ENCODE results near the gene AP1M1.

The AP1M1 gene

DNA sequence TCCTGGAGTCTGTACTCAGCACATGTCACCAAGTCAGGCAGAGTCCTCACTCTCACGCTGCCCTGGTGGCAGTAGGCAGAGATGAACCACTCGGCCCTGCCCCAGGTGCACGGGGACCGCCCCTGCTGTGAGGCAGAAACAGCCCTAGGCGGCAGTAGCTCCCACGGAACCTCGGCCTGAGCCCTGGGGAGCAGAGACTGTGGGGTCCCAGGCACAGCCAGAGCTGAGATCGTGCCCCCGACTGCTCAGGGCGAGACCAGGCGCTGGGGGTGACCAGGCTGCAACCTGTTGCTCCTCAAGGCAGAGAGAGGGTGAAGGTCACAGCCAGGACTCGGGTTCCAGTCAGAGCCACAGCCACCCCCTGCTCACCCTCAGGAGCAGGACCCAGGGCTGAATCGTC, 34.9 kb downstream of the AP1M1 start:
- Histone ChIP-seq H3K36me3 (ENCODE audit: control insufficient read depth, insufficient read depth, low read length) (no peaks in the 10 kb centered on the region), H3K9me3 (ENCODE audit: control insufficient read depth, low read length) (no peaks in the 10 kb centered on the region), H2AFZ (no peak overlapping the region), H3K79me2 (no peaks in the 10 kb centered on the region), H3K9ac (no peak overlapping the region), H3K4me3 (ENCODE audit: low read depth, low read length) (no peak overlapping the region), H3K27ac (no peak overlapping the region), H3K4me1 (no peaks in the 10 kb centered on the region), H3K27me3 (ENCODE audit: control insufficient read depth, insufficient read depth, low read length) (no peaks in the 10 kb centered on the region), H3K4me2 (ENCODE audit: low read length) (no peak overlapping the region)
- TF ChIP-seq, protein P1, sequence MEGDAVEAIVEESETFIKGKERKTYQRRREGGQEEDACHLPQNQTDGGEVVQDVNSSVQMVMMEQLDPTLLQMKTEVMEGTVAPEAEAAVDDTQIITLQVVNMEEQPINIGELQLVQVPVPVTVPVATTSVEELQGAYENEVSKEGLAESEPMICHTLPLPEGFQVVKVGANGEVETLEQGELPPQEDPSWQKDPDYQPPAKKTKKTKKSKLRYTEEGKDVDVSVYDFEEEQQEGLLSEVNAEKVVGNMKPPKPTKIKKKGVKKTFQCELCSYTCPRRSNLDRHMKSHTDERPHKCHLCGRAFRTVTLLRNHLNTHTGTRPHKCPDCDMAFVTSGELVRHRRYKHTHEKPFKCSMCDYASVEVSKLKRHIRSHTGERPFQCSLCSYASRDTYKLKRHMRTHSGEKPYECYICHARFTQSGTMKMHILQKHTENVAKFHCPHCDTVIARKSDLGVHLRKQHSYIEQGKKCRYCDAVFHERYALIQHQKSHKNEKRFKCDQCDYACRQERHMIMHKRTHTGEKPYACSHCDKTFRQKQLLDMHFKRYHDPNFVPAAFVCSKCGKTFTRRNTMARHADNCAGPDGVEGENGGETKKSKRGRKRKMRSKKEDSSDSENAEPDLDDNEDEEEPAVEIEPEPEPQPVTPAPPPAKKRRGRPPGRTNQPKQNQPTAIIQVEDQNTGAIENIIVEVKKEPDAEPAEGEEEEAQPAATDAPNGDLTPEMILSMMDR (IDR thresholded peaks at IDR 0.05), result no peak

DNA sequence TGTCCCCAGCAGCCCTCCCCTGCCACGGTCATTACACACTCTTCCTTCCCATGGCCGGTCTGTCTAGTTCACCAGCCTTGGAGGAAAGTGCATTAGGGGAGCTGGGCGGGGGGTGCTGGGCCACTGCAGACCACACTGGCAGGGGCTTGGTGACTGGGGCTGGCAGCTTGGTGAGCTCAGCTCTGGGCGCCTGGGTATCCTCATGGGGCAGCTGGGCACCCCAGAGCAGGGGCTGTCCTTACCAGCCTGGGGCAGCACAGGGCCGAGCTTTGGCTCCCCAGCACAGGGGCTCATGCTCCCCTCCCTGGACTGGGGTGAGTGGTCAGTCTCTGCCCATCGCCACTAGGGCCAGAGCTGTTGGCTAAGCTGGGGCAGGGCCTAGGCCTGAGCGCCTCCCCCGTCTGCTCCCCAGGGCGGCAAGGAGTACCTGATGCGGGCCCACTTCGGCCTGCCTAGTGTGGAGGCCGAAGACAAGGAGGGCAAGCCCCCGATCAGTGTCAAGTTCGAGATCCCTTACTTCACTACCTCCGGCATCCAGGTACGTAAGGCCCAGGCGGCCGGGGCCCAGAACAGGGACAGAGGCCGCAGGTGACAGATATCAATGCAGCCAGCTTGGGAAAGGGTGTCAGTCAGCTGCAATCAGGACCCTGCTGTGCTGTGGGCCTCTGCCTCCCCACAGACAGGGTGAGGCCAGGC, 35.5 kb downstream of the AP1M1 start:
- Histone ChIP-seq H3K79me2 (no peaks in the 10 kb centered on the region), H3K36me3 (ENCODE audit: control insufficient read depth, insufficient read depth, low read length) (no peaks in the 10 kb centered on the region)

GRCh38 chr19:16233836-16234551, 36.3 kb downstream of the AP1M1 start:
- Histone ChIP-seq H3K9ac (no peak overlapping the region), H3K4me3 (ENCODE audit: low read depth, low read length) (no peak overlapping the region), H2AFZ (no peak overlapping the region), H3K4me2 (ENCODE audit: low read length) (no peak overlapping the region), H3K27me3 (ENCODE audit: control insufficient read depth, insufficient read depth, low read length) (no peaks in the 10 kb centered on the region), H3K9me3 (ENCODE audit: control insufficient read depth, low read length) (no peaks in the 10 kb centered on the region), H3K4me1 (no peaks in the 10 kb centered on the region), H3K36me3 (ENCODE audit: control insufficient read depth, insufficient read depth, low read length) (no peaks in the 10 kb centered on the region), H3K79me2 (no peaks in the 10 kb centered on the region), H3K27ac (no peak overlapping the region)
- TF ChIP-seq, protein P1 (IDR thresholded peaks at IDR 0.05), result no peak

More for the DNA sequence above, 35.5 kb downstream of the AP1M1 start:
- no peaks in the 10 kb centered on the region for H3K9me3 ChIP-seq (ENCODE audit: control insufficient read depth, low read length)
- H2AFZ ChIP-seq, result no peak overlapping the region
- H3K27ac ChIP-seq, result no peak overlapping the region
- H3K4me3 ChIP-seq (ENCODE audit: low read depth, low read length), result no peak overlapping the region
- H3K4me2 ChIP-seq (ENCODE audit: low read length), result no peak overlapping the region
- TF ChIP-seq, protein P1 (IDR thresholded peaks at IDR 0.05), result no peak
- no peak overlapping the region for H3K9ac ChIP-seq
- H3K27me3 ChIP-seq (ENCODE audit: control insufficient read depth, insufficient read depth, low read length), result no peaks in the 10 kb centered on the region
- H3K4me1 ChIP-seq, result no peaks in the 10 kb centered on the region

DNA sequence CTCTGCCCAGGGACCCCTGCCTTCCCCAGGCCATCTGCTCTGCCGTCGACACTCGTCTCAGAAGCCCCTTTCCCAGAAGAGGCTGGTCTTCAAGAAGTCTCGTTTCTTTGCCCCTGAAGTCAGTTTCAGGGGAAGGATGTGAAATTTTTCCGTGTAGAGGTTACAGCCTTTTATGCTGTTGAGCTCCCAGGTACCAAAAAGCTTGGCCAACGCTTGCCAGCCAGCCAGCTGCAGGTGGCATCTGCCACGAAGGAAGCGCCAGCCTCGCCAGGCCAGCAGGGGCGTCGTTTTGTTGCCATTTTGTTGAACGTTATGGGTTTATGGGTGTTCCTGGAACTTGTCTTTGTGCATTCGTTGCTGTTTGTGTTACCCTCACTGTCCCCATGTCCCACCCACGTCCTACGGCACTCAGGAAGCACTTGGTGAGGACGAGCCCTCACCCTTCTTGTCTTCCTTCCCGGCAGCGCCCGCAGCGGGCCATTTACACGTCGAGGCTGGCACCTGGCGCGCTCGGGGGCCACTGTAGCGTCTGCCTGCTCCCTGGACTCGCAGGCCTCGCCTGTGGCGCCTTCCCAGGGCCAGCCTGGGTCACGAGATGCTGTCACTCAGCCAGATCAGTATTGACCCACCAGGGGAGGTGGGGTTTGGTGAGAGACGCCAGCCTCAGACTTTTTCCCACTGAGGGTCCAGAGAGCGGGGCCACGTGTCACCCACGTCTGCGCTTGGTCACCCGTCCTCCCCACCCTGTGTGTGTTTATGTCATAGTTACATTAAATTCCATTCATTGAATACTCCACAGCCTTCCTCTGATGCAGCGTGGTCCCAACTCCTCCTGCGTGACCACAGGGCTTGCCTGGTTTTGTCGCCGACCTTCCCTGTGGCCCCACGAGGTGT, 37.1 kb downstream of the AP1M1 start:
- H3K27me3 ChIP-seq (ENCODE audit: control insufficient read depth, insufficient read depth, low read length), result no peaks in the 10 kb centered on the region
- H3K4me3 ChIP-seq (ENCODE audit: low read depth, low read length), result no peak overlapping the region
- no peak overlapping the region for H3K27ac ChIP-seq
- no peaks in the 10 kb centered on the region for H3K4me1 ChIP-seq
- H2AFZ ChIP-seq, result no peak overlapping the region
- no peaks in the 10 kb centered on the region for H3K9me3 ChIP-seq (ENCODE audit: control insufficient read depth, low read length)
- H3K79me2 ChIP-seq, result no peaks in the 10 kb centered on the region
- no peak overlapping the region for H3K9ac ChIP-seq
- TF ChIP-seq, protein P1 (IDR thresholded peaks at IDR 0.05), result no peak
- H3K4me2 ChIP-seq (ENCODE audit: low read length), result no peak overlapping the region
- H3K36me3 ChIP-seq (ENCODE audit: control insufficient read depth, insufficient read depth, low read length), result no peaks in the 10 kb centered on the region

All from parathyroid adenoma (tissue), 2 donors.